PC-3 (cell line): ENCODE data around the gene ANLN. TPM values are rescaled to one million over a fixed set of nuclear protein-coding genes. Genes with fewer than 3 reads are reported as not detected.

ENCODE experiments used
- ATAC-seq: fragments of 200-7000 bp; cut with Tn5 transposase; 2 replicates; pipeline ENCODE4 v1.9.1; 2020; ENCODE audit warnings: mild to moderate bottlenecking, moderate library complexity
- BruUV-seq: library from RNA; stranded (reverse); fragments of 400-500 nt; replicated peaks from 2 replicates; lab custom pipeline; 2021; lab: Mats Ljungman, UMichigan
- CTCF ChIA-PET: fragments of 300-600 bp; sonication (Branson Sonifier 250); formaldehyde crosslinking; loops from one replicate; lab custom pipeline; 2022; ENCODE audit warnings: antibody characterized with exemption; lab: Charles Lee
- POLR2A ChIA-PET: fragments of 300-600 bp; sonication (Branson Sonifier 250); formaldehyde crosslinking; loops from one replicate; lab custom pipeline; 2022; ENCODE audit warnings: antibody characterized with exemption; ENCODE audit not compliant: unreplicated experiment; lab: Charles Lee
- DNase-seq: peaks from one replicate; pipeline ENCODE4 v3.0.0-alpha.2; 2015
- H2AFZ ChIP-seq: fragments of 300-600 bp; sonication (generic); 2 replicates; pipeline ENCODE4 v1.6.0; 2016; ENCODE audit warnings: antibody characterized with exemption, low read length
- H3F3A ChIP-seq: fragments of 300-600 bp; sonication (generic); one replicate; pipeline ENCODE4 v1.6.0; 2017; ENCODE audit warnings: antibody characterized with exemption, low read length, control low read depth, mild to moderate bottlenecking; ENCODE audit not compliant: unreplicated experiment
- H3K27ac ChIP-seq: fragments of 300-600 bp; sonication (generic); 2 replicates; pipeline ENCODE4 v1.5.1; 2016; ENCODE audit warnings: mild to moderate bottlenecking, low read length
- H3K27me3 ChIP-seq: fragments of 300-600 bp; sonication (generic); 2 replicates; pipeline ENCODE4 v1.6.1; 2016; ENCODE audit warnings: low read length, mixed read lengths
- H3K36me3 ChIP-seq: fragments of 300-600 bp; sonication (generic); 2 replicates; pipeline ENCODE4 v1.6.1; 2016; ENCODE audit warnings: low read depth, mixed run types, low read length, mixed read lengths
- H3K4me1 ChIP-seq: fragments of 300-600 bp; sonication (generic); 2 replicates; pipeline ENCODE4 v1.5.1; 2016; ENCODE audit warnings: low read length; ENCODE audit not compliant: insufficient read depth
- H3K4me2 ChIP-seq: fragments of 300-600 bp; sonication (generic); 2 replicates; pipeline ENCODE4 v1.6.0; 2016; ENCODE audit warnings: low read length
- H3K4me3 ChIP-seq: fragments of 300-600 bp; sonication (generic); 2 replicates; pipeline ENCODE4 v1.5.1; 2016; ENCODE audit warnings: mild to moderate bottlenecking, low read length, mixed read lengths
- H3K79me2 ChIP-seq: fragments of 300-600 bp; sonication (generic); 2 replicates; pipeline ENCODE4 v1.6.1; 2017; ENCODE audit warnings: low read length, mixed read lengths
- H3K9ac ChIP-seq: fragments of 300-600 bp; sonication (generic); 2 replicates; pipeline ENCODE4 v1.6.0; 2016; ENCODE audit warnings: mild to moderate bottlenecking, low read length
- H3K9me2 ChIP-seq: fragments of 300-600 bp; sonication (generic); replicated peaks from 2 replicates; pipeline ENCODE4 v1.6.1; 2016; ENCODE audit warnings: mixed run types, low read length, mixed read lengths
- H3K9me3 ChIP-seq: fragments of 300-600 bp; sonication (generic); 2 replicates; pipeline ENCODE4 v1.6.1; 2016; ENCODE audit warnings: low read length, mixed read lengths
- H4K20me1 ChIP-seq: fragments of 300-600 bp; sonication (generic); 2 replicates; pipeline ENCODE4 v1.6.1; 2016; ENCODE audit warnings: low read length, mixed read lengths
- CTCF ChIP-seq: fragments of 300-600 bp; sonication (generic); conservative IDR thresholded peaks from 2 replicates; pipeline ENCODE4 v1.5.1; 2017; ENCODE audit warnings: antibody characterized with exemption, low read depth, mild to moderate bottlenecking, low read length
- EZH2 ChIP-seq: fragments of 300-600 bp; sonication (generic); IDR thresholded peaks from one replicate; pipeline ENCODE4 v1.6.1; 2017; ENCODE audit warnings: antibody characterized with exemption, mild to moderate bottlenecking, low read length; ENCODE audit not compliant: unreplicated experiment
- EZH2phosphoT487 ChIP-seq: fragments of 300-600 bp; sonication (generic); IDR thresholded peaks from 2 replicates; pipeline ENCODE4 v1.6.1; 2018; ENCODE audit warnings: mild to moderate bottlenecking, antibody characterized with exemption, low read length, borderline replicate concordance
- intact Hi-C: fragments of 100-400 bp; cut with micrococcal nuclease; formaldehyde crosslinking; loops from 2 replicates; pipeline ENCODE4 v1.9.0; 2023
- total RNA-seq: library from RNA; depleted of rRNA; stranded (reverse); fragments of >200 nt; gene quantifications from 2 replicates; pipeline ENCODE4 v1.2.3, GENCODE V29; 2014

Gene ANLN
- total RNA-seq, 1 experiment from 2014 or later = 110 TPM

- H3K79me2 ChIP-seq = no peaks in the 10 kb centered on the region
- ChIA-PET CTCF (no interaction called here), POLR2A (no interaction called here)
- 0 out of 2 replicates have a peak, but pooled peaks cover 7% of the 10 kb centered on the region for H4K20me1 ChIP-seq
- DNase-seq (no peak), ATAC-seq (no peak)
- no TSS peak for BruUV-seq
- H3K36me3 ChIP-seq = peaks cover 79% of the 10 kb centered on the region
- no peak overlapping the region for H3K4me3 ChIP-seq
- no peaks in the 10 kb centered on the region for H3K4me1 ChIP-seq
- H3K27me3 ChIP-seq = no peaks in the 10 kb centered on the region
- no peak overlapping the region for H3K9ac ChIP-seq
- H2AFZ ChIP-seq = no peak overlapping the region
- H3K27ac ChIP-seq = no peak overlapping the region
- no peak for TF ChIP-seq EZH2
- no peak for TF ChIP-seq EZH2phosphoT487
- no peak for TF ChIP-seq CTCF
- no peaks in the 10 kb centered on the region for H3K9me3 ChIP-seq
- H3F3A ChIP-seq = peaks cover 8% of the 10 kb centered on the region
- intact Hi-C loops = no loop called here
- H3K4me2 ChIP-seq = no peak overlapping the region
- H3K9me2 ChIP-seq = no peaks in the 10 kb centered on the region
Measured at GRCh38 chr7:36420307-36420706, 30.6 kb downstream of the ANLN start.

GRCh38 chr7:36422072-36422471 lies 32.4 kb downstream of the ANLN start:
- Histone ChIP-seq H3K4me3 (no peak overlapping the region), H3K9me3 (no peaks in the 10 kb centered on the region), H3F3A (peaks cover 8% of the 10 kb centered on the region), H4K20me1 (0 out of 2 replicates have a peak, but pooled peaks cover 7% of the 10 kb centered on the region), H3K36me3 (peaks cover 82% of the 10 kb centered on the region), H3K9ac (no peak overlapping the region), H3K27ac (no peak overlapping the region), H3K9me2 (no peaks in the 10 kb centered on the region), H2AFZ (no peak overlapping the region), H3K4me2 (no peak overlapping the region), H3K79me2 (no peaks in the 10 kb centered on the region), H3K4me1 (no peaks in the 10 kb centered on the region), H3K27me3 (no peaks in the 10 kb centered on the region)
- ChIA-PET CTCF (interaction anchor here (0.5 kb wide), 1 partner anchor 883 kb away, joined by 3 read pairs; no protein-coding TSS in a partner anchor), POLR2A (no interaction called here)
- no peak for ATAC-seq
- TF ChIP-seq CTCF = no peak
- TF ChIP-seq EZH2phosphoT487 = no peak
- no peak for TF ChIP-seq EZH2
- intact Hi-C loops = no loop called here
- no peak for DNase-seq
- no TSS peak for BruUV-seq

DNA sequence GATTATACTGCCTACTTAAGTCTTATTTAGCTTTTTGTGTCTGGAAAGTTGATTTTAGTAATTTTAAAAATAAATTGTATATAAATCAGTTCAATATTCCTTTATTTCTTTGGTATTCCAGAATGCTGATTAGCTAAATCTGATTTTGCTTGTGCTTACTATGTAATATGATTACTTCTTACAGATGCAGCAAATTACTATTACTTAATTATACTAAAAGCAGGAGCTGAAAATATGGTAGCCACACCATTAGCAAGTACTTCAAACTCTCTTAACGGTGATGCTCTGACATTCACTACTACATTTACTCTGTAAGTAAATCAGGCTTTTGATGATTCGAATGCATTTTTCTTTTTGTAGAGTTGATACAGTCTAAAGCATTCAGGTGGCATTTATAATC lies 34.0 kb downstream of the ANLN start:
- ChIA-PET CTCF (interaction anchor here (0.6 kb wide), 1 partner anchor 775 kb away, joined by 3 read pairs; no protein-coding TSS in a partner anchor), POLR2A (no interaction called here)
- Histone ChIP-seq H3K79me2 (no peaks in the 10 kb centered on the region), H3K27ac (no peak overlapping the region), H3K9ac (no peak overlapping the region), H2AFZ (no peak overlapping the region), H3K27me3 (no peaks in the 10 kb centered on the region), H3K4me1 (no peaks in the 10 kb centered on the region), H3K9me2 (no peaks in the 10 kb centered on the region), H3K9me3 (no peaks in the 10 kb centered on the region), H3K36me3 (peaks cover 88% of the 10 kb centered on the region), H3K4me3 (no peak overlapping the region), H3F3A (peaks cover 8% of the 10 kb centered on the region), H4K20me1 (0 out of 2 replicates have a peak, but pooled peaks cover 7% of the 10 kb centered on the region), H3K4me2 (no peak overlapping the region)
- DNase-seq (no peak), ATAC-seq (no peak)
- no peak for TF ChIP-seq CTCF
- TF ChIP-seq EZH2 = no peak
- no peak for TF ChIP-seq EZH2phosphoT487
- BruUV-seq = no TSS peak
- intact Hi-C loops = no loop called here
